BJ (cell line): ENCODE measurements around the gene TMEM150A. TPM values are rescaled to one million over a fixed set of nuclear protein-coding genes. Genes with fewer than 3 reads are reported as not detected.

Experiments
- CTCF ChIA-PET: fragments of 350-600 bp; formaldehyde crosslinking; extraction: SDS; loops from one replicate; lab custom pipeline; 2021; ENCODE audit warnings: antibody characterized with exemption, inconsistent platforms; lab: Yijun Ruan, JAX
- POLR2A ChIA-PET: fragments of 300-600 bp; sonication (Branson Sonifier 250); formaldehyde crosslinking; extraction: SDS; loops from one replicate; lab custom pipeline; 2021; ENCODE audit warnings: antibody characterized with exemption; lab: Charles Lee
- DNase-seq: peaks from one replicate; pipeline ENCODE4 v3.0.0-alpha.2; 2011; ENCODE audit warnings: low read depth
- H3K27me3 ChIP-seq: 2 replicates; pipeline ENCODE4 v1.6.0; 2011; ENCODE audit warnings: low read length; ENCODE audit not compliant: control insufficient read depth, insufficient read depth
- H3K36me3 ChIP-seq: 2 replicates; pipeline ENCODE4 v1.5.1; 2011; ENCODE audit warnings: low read length; ENCODE audit not compliant: control insufficient read depth, insufficient read depth
- H3K4me3 ChIP-seq: 2 replicates; pipeline ENCODE4 v1.5.1; 2011; ENCODE audit warnings: low read depth, mild to moderate bottlenecking, control low read depth, low read length
- polyA plus RNA-seq: library from polyadenylated mRNA; depleted of rRNA; stranded (reverse); fragments of >200 nt; gene quantifications from 2 replicates; pipeline ENCODE4 v1.2.3, GENCODE V29; 2011
- TF ChIP-seq, protein P1 (sequence below): IDR thresholded peaks from 2 replicates; pipeline ENCODE4 v1.5.1; 2011; ENCODE audit warnings: low read depth, mild to moderate bottlenecking, control low read depth, inconsistent platforms, low read length, moderate library complexity; ENCODE audit not compliant: insufficient read depth

The TMEM150A gene
- polyA plus RNA-seq, 1 experiment = 19.1 TPM

DNA sequence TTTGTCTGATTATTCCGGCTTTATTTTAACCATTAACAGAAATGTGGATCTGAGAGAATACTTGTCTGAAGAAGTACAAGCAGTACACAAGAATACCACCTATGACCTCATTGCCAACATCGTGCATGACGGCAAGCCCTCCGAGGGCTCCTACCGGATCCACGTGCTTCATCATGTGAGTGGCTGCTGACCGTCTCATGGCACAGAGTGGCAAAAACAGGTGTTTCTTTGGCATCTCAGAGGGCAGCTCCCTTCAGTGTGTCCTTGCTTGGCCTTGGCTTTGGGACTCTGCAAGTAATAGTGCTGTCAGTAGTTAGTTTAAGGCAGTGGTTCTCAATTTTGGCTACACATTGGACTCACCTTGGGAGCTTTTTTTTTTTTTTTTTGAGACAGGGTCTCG lies 42.4 kb upstream of the TMEM150A start:
- TF ChIP-seq, protein P1, sequence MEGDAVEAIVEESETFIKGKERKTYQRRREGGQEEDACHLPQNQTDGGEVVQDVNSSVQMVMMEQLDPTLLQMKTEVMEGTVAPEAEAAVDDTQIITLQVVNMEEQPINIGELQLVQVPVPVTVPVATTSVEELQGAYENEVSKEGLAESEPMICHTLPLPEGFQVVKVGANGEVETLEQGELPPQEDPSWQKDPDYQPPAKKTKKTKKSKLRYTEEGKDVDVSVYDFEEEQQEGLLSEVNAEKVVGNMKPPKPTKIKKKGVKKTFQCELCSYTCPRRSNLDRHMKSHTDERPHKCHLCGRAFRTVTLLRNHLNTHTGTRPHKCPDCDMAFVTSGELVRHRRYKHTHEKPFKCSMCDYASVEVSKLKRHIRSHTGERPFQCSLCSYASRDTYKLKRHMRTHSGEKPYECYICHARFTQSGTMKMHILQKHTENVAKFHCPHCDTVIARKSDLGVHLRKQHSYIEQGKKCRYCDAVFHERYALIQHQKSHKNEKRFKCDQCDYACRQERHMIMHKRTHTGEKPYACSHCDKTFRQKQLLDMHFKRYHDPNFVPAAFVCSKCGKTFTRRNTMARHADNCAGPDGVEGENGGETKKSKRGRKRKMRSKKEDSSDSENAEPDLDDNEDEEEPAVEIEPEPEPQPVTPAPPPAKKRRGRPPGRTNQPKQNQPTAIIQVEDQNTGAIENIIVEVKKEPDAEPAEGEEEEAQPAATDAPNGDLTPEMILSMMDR = no peak
- POLR2A ChIA-PET = no interaction called here
- H3K4me3 ChIP-seq = no peak overlapping the region
- DNase-seq = no peak
- no peaks in the 10 kb centered on the region for H3K27me3 ChIP-seq
- CTCF ChIA-PET = interaction anchor here (1.3 to 3.5 kb wide), 3 partner anchors 8 to 169 kb away, joined by 4 to 18 read pairs (median 5); no protein-coding TSS in a partner anchor
- H3K36me3 ChIP-seq = peaks cover 27% of the 10 kb centered on the region

DNA sequence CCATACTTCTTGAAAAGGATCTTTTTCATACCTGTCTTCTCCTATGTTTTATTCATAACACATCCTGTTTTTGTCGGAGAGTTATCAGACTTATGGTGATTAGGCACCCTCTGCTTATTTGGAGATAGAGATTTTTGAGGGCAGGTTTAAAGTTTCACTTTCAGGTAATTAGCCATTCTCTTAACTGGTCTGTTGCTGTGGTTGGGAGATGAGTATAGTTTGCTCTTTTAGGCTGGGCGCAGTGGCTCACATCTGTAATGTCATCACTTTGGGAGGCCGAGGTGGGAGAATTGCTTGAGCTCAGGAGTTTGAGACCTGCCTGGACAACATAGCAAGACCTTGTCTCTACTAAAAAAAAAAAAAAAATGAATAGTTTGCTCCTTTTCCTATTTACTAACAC lies 40.2 kb upstream of the TMEM150A start:
- ChIA-PET POLR2A (no interaction called here), CTCF (interaction anchor here (1.1 kb wide), 1 partner anchor 36 kb away, joined by 3 read pairs; no protein-coding TSS in a partner anchor)
- Histone ChIP-seq H3K27me3 (no peaks in the 10 kb centered on the region), H3K4me3 (no peak overlapping the region), H3K36me3 (peaks cover 30% of the 10 kb centered on the region)
- TF ChIP-seq, protein P1 = no peak
- no peak for DNase-seq

DNA sequence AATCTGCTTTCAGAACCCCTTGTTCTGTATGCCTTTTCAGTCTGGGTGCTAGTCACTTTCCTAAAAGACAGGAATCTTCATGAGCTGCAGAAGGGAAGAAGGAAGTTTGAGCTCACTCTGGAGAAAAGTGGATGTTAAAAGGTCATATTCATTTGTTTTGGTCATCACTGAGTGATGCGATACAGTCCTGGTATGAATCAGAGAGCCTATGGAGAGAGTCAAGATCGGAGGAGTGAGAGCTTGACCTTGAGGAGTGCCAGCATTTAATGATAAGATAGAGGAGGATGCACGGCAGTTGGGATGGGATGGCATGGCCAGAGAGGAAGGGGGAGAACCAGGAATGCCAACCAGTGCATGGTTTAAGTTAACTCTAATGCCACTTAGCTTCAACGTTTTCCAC lies 33.1 kb upstream of the TMEM150A start:
- CTCF ChIA-PET = interaction anchor here (0.6 to 6.6 kb wide), 14 partner anchors 8 to 191 kb away, joined by 3 to 92 read pairs (median 6); partner anchors contain the start of gene ATOH8
- DNase-seq = no peak
- H3K36me3 ChIP-seq = peaks cover 25% of the 10 kb centered on the region

DNA sequence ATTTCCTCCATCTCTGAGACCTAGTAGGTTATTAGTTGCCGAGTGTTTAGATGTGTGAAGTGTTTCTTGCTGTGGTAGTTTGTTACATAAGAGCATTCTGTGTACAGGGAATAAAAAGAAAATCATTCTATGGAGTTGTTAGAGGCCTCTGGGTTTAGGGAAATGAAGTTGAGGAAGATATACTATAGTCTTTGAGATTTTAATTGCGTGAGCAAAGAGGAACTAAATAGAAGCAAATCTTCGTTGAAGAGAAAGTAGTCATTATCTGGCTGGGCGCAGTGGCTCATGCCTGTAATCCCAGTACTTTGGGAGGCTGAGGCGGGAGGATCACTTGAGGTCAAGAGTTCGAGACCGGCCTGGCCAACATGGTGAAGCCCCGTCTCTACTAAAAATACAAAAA lies 32.5 kb upstream of the TMEM150A start:
- Histone ChIP-seq H3K4me3 (no peak overlapping the region), H3K27me3 (no peaks in the 10 kb centered on the region), H3K36me3 (peaks cover 24% of the 10 kb centered on the region)
- TF ChIP-seq, protein P1 = no peak
- ChIA-PET CTCF (interaction anchor here (0.7 to 6.6 kb wide), 8 partner anchors 9 to 179 kb away, joined by 3 to 92 read pairs (median 16); no protein-coding TSS in a partner anchor), POLR2A (no interaction called here)
- DNase-seq = no peak

More for the DNA sequence above, 33.1 kb upstream of the TMEM150A start:
- TF ChIP-seq, protein P1 = no peak
- POLR2A ChIA-PET = no interaction called here
- Histone ChIP-seq H3K27me3 (no peaks in the 10 kb centered on the region), H3K4me3 (no peak overlapping the region)

DNA sequence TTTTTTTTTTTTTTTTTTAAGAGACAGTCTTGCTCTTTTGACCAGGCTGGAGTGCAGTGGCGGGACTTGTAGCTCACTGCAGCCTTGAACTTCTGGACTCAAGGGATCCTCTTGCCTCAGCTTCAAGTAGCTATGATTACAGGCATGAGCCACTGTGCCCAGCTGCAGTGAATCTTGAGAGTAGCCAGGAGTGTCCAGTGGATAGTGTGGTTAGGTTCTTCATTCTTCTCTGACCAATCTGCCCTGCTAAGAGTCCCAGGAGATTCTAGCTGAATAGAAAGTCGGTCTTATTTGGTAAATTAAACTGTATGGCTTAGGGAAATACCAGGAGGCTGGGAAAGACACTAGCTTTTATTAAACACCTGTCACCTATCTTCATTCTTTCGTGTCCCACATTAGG lies 28.8 kb upstream of the TMEM150A start:
- ChIA-PET CTCF (interaction anchor here (0.6 to 1.3 kb wide), 4 partner anchors 10 to 94 kb away, joined by 3 to 5 read pairs (median 3); no protein-coding TSS in a partner anchor), POLR2A (no interaction called here)
- TF ChIP-seq, protein P1 = no peak
- no peak overlapping the region for H3K4me3 ChIP-seq
- DNase-seq = no peak
- no peaks in the 10 kb centered on the region for H3K27me3 ChIP-seq
- peaks cover 16% of the 10 kb centered on the region for H3K36me3 ChIP-seq
